ENCODE measurements around the gene ZNF830. TPM values are rescaled to one million over a fixed set of nuclear protein-coding genes. Genes with fewer than 3 reads are reported as not detected.

The ZNF830 gene
- total and polyA plus RNA-seq, 2 of the 13 experiments (the other 11 are each of a cell fraction or from before 2014, with no cell fraction given), result 6.1 to 19.0 TPM

- FAIRE-seq, result no peak
- H3K9me3 ChIP-seq (ENCODE audit: low read length), result no peaks in the 10 kb centered on the region
- no peaks in the 10 kb centered on the region for H3K4me1 ChIP-seq (ENCODE audit: insufficient read depth, low read length)
- no peak overlapping the region for H3K9ac ChIP-seq (ENCODE audit: insufficient read depth, low read depth, low read length)
- no TSS peak for BruUV-seq (replicated peaks)
- in situ Hi-C loops (cut with HindIII; ENCODE audit: extremely low pct_ligation_motif_present, low pct_unique_long_range_greater_than_20kb), result no loop called here
- no peak overlapping the region for H3K4me3 ChIP-seq (replicated peaks in 1 of 3; ENCODE audit: insufficient read depth in 1 of 3, low read depth in 2 of 3, low read length in 3 of 3)
- H2AFZ ChIP-seq (ENCODE audit: low read length), result no peak overlapping the region
- H4K20me1 ChIP-seq (ENCODE audit: insufficient read depth, low read length), result no peaks in the 10 kb centered on the region
- intact Hi-C loops (cut with micrococcal nuclease; ENCODE audit: unreplicated experiment), result no loop called here
- H3K36me3 ChIP-seq (replicated peaks in 1 of 2; ENCODE audit: control insufficient read depth in 1 of 2, insufficient read depth in 2 of 2, low read length in 2 of 2), result peaks cover 19 to 34% of the 10 kb centered on the region in 2 experiments; a peak in 4 of 5 replicates
- H3K4me2 ChIP-seq (ENCODE audit: low read depth, low read length), result no peak overlapping the region
- WGBS (ENCODE audit: low lambda C conversion rate), result 94% methylated on average over 2 of the region's 4 CpGs
- no peak for ATAC-seq
- ChIA-PET CTCF (ENCODE audit: low intra/inter-chr PET ratio, low total read pairs) (no interaction called here), POLR2A (interaction anchor here (1.6 kb wide), 1 partner anchor 57 kb away, joined by 3 read pairs; the partner anchor contains the start of gene RFFL)
- DNase-seq (ENCODE audit: low spot score), result no peak
- H3K27me3 ChIP-seq (ENCODE audit: control insufficient read depth in 1 of 2, insufficient read depth in 2 of 2, low read length in 2 of 2), result no peaks in the 10 kb centered on the region
- H3K27ac ChIP-seq (ENCODE audit: extremely low read length, insufficient read depth, low read length), result no peak overlapping the region
- H3K79me2 ChIP-seq (ENCODE audit: insufficient read depth, low read length), result no peaks in the 10 kb centered on the region
- TF ChIP-seq MAF1 (CRISPR knock-in tag; IDR thresholded peaks at IDR 0.05; ENCODE audit: borderline replicate concordance) (no peak), ZFP82 (CRISPR knock-in tag; IDR thresholded peaks at IDR 0.05; ENCODE audit: borderline replicate concordance) (no peak), RNF2 (conservative IDR thresholded peaks at IDR 0.05; ENCODE audit: low read depth) (no peak), ZSCAN20 (CRISPR knock-in tag; IDR thresholded peaks at IDR 0.05; ENCODE audit: borderline replicate concordance) (no peak), ZIK1 (CRISPR knock-in tag; IDR thresholded peaks at IDR 0.05; ENCODE audit: borderline replicate concordance, low read depth) (no peak), SSRP1 (CRISPR knock-in tag; IDR thresholded peaks at IDR 0.05) (no peak), ZSCAN21 (CRISPR knock-in tag; IDR thresholded peaks at IDR 0.05; ENCODE audit: borderline replicate concordance) (no peak), ZMYM2 (CRISPR knock-in tag; IDR thresholded peaks at IDR 0.05) (no peak), NR3C1 (CRISPR knock-in tag; IDR thresholded peaks at IDR 0.05) (no peak), ZNF333 (CRISPR knock-in tag; IDR thresholded peaks at IDR 0.05; ENCODE audit: borderline replicate concordance) (no peak), AGO2 (optimal IDR thresholded peaks at IDR 0.05; ENCODE audit: low read depth, low read length) (peak; percentile 48), THRA (CRISPR knock-in tag; IDR thresholded peaks at IDR 0.05; ENCODE audit: borderline replicate concordance) (no peak), AHDC1 (CRISPR knock-in tag; IDR thresholded peaks at IDR 0.05; ENCODE audit: borderline replicate concordance) (no peak), ZNF331 (CRISPR knock-in tag; IDR thresholded peaks at IDR 0.05) (no peak), POLR2A (IDR thresholded peaks at IDR 0.05; ENCODE audit: insufficient read depth in 1 of 2, low read depth in 2 of 2, low read length in 2 of 2) (0 out of 4 replicates have a peak, but pooled peaks have one; percentile 6 to 28), MED8 (CRISPR knock-in tag; IDR thresholded peaks at IDR 0.05; ENCODE audit: insufficient replicate concordance) (no peak), POLR2AphosphoS5 (IDR thresholded peaks at IDR 0.05; ENCODE audit: low read depth, low read length) (peak; percentile 34), ZNF430 (CRISPR knock-in tag; IDR thresholded peaks at IDR 0.05) (no peak), RBM22 (optimal IDR thresholded peaks at IDR 0.05; ENCODE audit: low read length) (peak; percentile 63), TGIF2 (CRISPR knock-in tag; IDR thresholded peaks at IDR 0.05) (no peak), ZNF468 (CRISPR knock-in tag; IDR thresholded peaks at IDR 0.05) (no peak)
Observed at GRCh38 chr17:35006345-35006744, 45.0 kb downstream of the ZNF830 start.
